HG02759 (cell line): ENCODE results near the gene GARS1.
A peak's percentile ranks its signal among the peaks of the same experiment; 100 is the strongest.

Experiments
- ATAC-seq: cut with Tn5 transposase; IDR thresholded peaks from one replicate; pipeline ENCODE4 v1.9.1; 2021; ENCODE audit warnings: mild to moderate bottlenecking, moderate library complexity; ENCODE audit not compliant: unreplicated experiment

The GARS1 gene

DNA sequence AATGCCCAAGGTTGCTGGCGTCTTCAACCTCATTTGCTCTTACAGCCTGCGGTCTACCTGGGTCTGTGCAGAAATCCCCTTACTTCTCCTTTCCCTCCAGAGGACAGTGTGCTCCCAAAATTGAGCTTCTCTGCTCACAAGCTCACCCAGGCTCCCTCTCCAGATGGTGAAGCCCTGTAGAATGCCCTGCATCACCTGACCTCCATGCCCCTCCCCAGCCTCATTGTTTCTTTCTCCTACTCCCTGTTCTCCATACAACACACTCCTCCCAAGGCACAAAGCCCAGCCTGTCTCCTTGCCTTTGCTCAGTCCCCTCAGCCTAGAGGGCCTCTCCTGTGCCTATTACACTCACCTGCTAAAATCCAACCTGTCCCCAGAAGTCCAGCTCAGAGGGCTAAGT, 84.1 kb downstream of the GARS1 start:
- no peak for ATAC-seq

DNA sequence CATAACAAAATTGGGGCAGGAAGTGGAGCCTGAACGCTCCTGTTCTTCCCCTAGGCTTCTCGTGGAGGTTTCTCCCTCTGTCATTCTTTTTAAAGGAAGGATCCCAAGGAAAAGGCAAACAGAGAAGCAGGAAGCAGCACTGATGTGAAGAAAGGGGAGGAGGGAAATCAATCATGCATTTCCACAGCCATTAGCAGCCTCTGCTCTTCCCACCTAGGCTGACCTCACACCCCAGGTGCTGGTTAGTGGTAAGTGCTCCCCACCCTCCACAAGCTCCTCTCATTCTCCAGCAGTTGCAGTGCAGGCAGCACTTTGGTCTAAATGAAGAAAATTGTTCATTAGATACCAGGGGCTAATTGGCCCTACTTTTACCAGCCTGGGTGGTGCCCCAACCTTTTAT, 85.0 kb downstream of the GARS1 start:
- no peak for ATAC-seq

GRCh38 chr7:30681331-30681797, 86.7 kb downstream of the GARS1 start:
- ATAC-seq: no peak

DNA sequence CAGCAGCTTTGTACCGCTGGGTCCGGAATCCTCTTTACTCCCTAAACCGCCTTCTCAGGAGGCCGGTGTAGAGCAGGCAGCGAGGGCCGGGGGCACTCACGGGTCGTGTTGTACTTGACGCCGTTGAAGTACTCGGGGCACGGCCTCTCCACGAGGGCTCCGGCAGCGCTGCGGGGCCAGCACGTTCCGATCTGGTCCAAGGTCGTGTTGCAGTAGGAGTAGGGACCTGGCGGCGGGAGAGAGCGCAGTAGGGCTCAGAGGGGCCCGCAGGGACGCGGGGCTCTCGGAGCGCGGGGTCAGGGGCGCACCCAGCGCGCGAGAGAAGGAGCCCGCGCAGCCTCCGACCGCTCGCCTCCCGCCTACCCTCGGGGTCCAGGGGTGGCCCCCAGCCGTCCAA, 87.1 kb downstream of the GARS1 start:
- ATAC-seq: peak; percentile 12

- ATAC-seq: peak; percentile 64
Measured at GRCh38 chr7:30682212-30683083, 87.8 kb downstream of the GARS1 start, which contains the start of gene CRHR2. Gene CRHR2 (minus strand): TSS chr7:30682456. CDS start chr7:30682280, 176 bp downstream.

GRCh38 chr7:30683306-30683705, 88.6 kb downstream of the GARS1 start:
- no peak for ATAC-seq
